ENCODE data around the gene NFIC.
A peak's percentile ranks its signal among the peaks of the same experiment; 100 is the strongest.

NFIC gene

GRCh38 chr19:3508771-3509535 lies 142.6 kb downstream of the NFIC start:
- no peak for DNase-seq (ENCODE audit: low spot score)

GRCh38 chr19:3509566-3509989 lies 143.2 kb downstream of the NFIC start:
- no peak for DNase-seq (ENCODE audit: low spot score)

GRCh38 chr19:3510727-3511126 lies 144.3 kb downstream of the NFIC start:
- DNase-seq (ENCODE audit: low spot score) = no peak

GRCh38 chr19:3511506-3512251 lies 145.3 kb downstream of the NFIC start:
- DNase-seq (ENCODE audit: low spot score) = no peak

GRCh38 chr19:3512562-3513228 lies 146.3 kb downstream of the NFIC start:
- peak; percentile 55 for DNase-seq (ENCODE audit: low spot score)

- no peak for DNase-seq (ENCODE audit: low spot score)
Observed at GRCh38 chr19:3513229-3514140, 147.1 kb downstream of the NFIC start.

GRCh38 chr19:3514930-3515329 lies 148.5 kb downstream of the NFIC start:
- DNase-seq (ENCODE audit: low spot score) = no peak

GRCh38 chr19:3515891-3516422 lies 149.6 kb downstream of the NFIC start:
- no peak for DNase-seq (ENCODE audit: low spot score)

- no peak for DNase-seq (ENCODE audit: low spot score)
Observed at GRCh38 chr19:3516675-3517207, 150.4 kb downstream of the NFIC start.

GRCh38 chr19:3517638-3518037 lies 151.3 kb downstream of the NFIC start:
- no peak for DNase-seq (ENCODE audit: low spot score)

- DNase-seq (ENCODE audit: low spot score) = no peak
Observed at GRCh38 chr19:3518255-3518654, 151.9 kb downstream of the NFIC start.

- DNase-seq (ENCODE audit: low spot score) = no peak
Observed at GRCh38 chr19:3518659-3519058, 152.3 kb downstream of the NFIC start.

Measured in globus pallidus (tissue), 1 donor.